CD4-positive, alpha-beta T cell treated with Interleukin-2 at 100 ng/mL for 4 hours (primary cell): ENCODE data around the gene CAVIN2.

Experiments
- DNase-seq: peaks from one replicate; pipeline ENCODE4 v3.0.0-alpha.2; 2020; ENCODE audit warnings: low spot score

The CAVIN2 gene

GRCh38 chr2:191864628-191865374, 17.9 kb upstream of the CAVIN2 start:
- no peak for DNase-seq

- no peak for DNase-seq
These were observed 17.1 kb upstream of the CAVIN2 start for GRCh38 chr2:191863988-191864387.

GRCh38 chr2:191862156-191862775, 15.4 kb upstream of the CAVIN2 start:
- DNase-seq, result no peak

DNA sequence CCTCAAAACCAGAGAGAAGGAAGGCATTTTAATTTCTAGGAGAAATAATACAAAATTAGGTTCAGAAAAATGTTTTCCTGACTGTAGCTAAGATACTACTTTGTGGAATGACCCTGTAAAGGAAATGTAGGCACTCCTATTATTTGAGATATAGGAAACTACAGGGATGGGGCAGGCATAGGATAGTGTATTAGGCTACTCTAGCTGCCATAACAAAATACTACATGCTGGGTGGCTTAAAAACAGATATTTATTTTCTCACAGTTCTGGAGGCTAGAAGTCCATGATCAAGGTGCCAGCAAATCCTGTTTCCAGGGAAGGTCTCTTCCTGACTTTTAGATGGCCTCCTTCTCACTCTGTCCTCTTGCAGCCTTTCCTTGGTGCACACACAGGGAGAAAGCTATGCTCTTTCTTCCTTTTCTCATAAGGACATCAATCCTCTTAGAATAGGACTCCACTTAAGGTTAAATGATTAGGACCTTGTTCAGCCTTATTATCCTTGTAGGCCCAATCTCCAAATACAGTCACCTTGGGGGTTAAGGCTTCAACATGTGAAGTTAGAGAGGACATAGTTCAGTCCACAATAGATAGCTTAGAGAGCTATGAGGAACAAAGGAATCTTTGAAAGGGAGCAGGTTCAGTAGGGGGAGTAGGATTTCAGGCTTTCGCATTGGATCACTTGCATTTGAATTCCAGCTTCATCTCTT, 14.0 kb upstream of the CAVIN2 start:
- DNase-seq, result no peak

- DNase-seq, result no peak
These were observed 12.8 kb upstream of the CAVIN2 start for GRCh38 chr2:191859681-191860080.

DNA sequence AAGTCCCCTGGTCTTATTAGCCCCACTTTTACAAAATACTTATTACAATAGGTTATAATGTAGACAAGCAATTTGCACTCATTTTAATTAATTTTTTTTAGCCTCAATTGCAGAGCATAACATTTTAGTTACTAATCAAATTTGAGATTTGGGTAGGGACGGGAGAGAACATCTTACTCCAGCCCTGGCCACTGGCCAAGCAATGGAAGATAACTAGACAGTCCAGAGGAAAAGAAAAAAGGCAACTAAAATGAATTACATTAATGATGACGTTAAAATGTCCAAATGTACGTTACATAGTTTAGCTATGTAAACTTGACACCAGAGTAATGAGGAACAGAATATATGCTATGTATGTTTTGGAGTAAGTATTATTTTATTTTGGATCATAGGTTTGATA, 11.0 kb upstream of the CAVIN2 start:
- no peak for DNase-seq

DNA sequence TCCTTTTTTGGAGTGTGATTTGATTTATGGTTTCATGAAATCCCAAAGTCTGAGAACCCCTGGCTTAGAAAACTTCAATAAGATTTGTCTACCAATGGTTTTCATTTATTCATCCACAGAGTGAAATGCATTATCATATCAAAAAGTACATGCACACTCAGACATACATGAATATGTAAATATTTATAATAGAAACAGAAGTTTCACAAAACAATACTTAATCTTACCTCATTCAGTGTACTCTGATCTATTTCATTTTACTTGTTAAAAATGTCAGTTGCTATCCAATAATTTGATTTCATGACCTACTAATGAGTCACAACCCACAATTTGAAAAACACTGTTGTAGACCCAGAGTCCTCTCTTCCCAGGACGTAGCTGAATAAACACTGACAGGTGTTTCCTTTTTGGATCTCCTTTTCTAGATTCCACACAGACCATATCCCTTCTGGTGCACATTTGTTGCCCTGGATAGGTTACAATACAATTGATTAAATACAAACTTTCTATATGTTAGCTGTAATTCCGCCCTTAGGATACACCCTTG, 10.4 kb upstream of the CAVIN2 start:
- DNase-seq, result no peak

GRCh38 chr2:191856111-191856876, 9.4 kb upstream of the CAVIN2 start:
- DNase-seq, result no peak

DNA sequence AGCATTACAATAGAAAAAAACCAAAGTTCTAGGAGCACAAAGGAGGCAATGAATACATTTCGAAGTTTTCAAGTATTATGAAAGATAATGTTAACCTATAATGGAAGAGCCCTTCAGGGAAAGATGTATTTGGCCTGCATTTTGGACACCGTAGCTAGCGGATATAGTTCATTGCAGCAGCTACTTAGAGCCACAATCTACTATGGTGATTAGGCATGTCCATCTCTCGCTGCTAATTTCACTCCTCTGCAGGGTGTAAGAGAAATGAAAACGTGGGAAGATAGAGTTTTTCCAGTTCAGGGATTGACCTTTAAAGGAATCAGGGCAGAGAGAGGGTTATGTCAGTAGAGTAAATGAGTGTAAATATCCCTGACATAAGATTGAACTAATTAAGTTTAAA, 8.5 kb upstream of the CAVIN2 start:
- DNase-seq, result no peak

- no peak for DNase-seq
These were observed 7.8 kb upstream of the CAVIN2 start for GRCh38 chr2:191854382-191855372.

DNA sequence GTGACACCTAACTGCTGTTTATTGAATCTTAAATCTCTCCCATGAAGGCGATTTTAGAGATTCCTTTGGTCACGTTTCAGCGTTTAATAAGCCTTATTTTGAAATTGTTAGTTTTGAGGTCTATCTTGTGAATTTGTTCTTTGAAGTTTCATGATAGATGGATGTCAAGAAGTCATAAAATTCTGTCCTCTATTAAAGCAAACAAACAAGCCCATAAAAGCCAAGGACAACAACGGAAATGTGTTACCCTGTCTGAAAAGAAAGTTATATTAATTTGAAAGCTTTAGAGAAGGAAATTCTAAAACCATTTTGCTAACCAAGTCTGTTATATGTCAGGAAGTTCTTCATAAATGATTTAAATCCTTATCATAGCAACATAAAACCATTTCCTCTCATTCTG, 7.0 kb upstream of the CAVIN2 start:
- DNase-seq, result no peak

DNA sequence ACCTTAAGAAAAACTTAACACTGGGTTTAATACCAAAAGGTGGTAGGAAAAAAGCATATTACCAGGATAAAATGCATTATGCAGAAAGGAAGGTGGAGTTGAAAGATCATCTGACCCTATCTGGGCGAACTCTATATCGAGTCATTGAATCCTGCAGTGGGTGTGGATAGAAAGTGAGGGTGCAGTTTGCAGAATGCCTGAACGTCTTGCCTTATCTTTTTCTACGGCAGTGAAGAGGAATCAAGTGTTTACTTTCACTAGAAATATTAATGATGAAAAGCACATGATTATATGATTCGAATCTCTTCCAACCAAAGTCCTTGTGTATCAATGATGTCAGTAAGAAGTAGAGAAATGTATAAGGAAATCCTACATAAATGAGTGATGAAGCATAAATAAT, 4.3 kb upstream of the CAVIN2 start:
- DNase-seq, result no peak

GRCh38 chr2:191848771-191849767, 2.2 kb upstream of the CAVIN2 start:
- no peak for DNase-seq

GRCh38 chr2:191847764-191848163, 876 bp upstream of the CAVIN2 start:
- DNase-seq, result no peak

- DNase-seq, result no peak
These were observed 893 bp downstream of the CAVIN2 start for GRCh38 chr2:191845876-191846514.

- DNase-seq, result no peak
These were observed 1.6 kb downstream of the CAVIN2 start for GRCh38 chr2:191845248-191845715.

- DNase-seq, result no peak
These were observed 2.2 kb downstream of the CAVIN2 start for GRCh38 chr2:191844706-191845105.

DNA sequence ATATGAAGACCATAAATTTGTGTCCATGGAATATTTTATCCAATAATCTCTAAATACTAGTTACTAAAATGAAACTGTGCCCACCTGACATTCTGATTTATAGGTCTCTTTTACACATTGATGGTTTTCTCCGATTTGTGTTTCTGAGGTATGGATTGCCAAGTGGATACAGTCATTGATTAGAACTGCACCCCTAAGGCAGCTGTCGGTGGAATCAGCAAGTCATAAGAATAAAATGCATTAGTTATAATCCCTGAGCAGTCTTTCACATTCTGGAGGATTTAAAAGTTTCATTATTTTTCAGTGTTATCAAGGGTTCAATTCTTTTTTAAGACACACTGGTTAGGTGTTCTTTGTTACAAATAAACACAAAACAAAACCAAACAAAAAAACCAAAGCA, 6.0 kb downstream of the CAVIN2 start:
- no peak for DNase-seq
